ENCODE data around the gene LAIR2. TPM values are rescaled to one million over a fixed set of nuclear protein-coding genes. Genes with fewer than 3 reads are reported as not detected.
A peak's percentile ranks its signal among the peaks of the same experiment; 100 is the strongest.

Gene LAIR2
- total RNA-seq, 2 donors from 2014 or later = not detected

DNA sequence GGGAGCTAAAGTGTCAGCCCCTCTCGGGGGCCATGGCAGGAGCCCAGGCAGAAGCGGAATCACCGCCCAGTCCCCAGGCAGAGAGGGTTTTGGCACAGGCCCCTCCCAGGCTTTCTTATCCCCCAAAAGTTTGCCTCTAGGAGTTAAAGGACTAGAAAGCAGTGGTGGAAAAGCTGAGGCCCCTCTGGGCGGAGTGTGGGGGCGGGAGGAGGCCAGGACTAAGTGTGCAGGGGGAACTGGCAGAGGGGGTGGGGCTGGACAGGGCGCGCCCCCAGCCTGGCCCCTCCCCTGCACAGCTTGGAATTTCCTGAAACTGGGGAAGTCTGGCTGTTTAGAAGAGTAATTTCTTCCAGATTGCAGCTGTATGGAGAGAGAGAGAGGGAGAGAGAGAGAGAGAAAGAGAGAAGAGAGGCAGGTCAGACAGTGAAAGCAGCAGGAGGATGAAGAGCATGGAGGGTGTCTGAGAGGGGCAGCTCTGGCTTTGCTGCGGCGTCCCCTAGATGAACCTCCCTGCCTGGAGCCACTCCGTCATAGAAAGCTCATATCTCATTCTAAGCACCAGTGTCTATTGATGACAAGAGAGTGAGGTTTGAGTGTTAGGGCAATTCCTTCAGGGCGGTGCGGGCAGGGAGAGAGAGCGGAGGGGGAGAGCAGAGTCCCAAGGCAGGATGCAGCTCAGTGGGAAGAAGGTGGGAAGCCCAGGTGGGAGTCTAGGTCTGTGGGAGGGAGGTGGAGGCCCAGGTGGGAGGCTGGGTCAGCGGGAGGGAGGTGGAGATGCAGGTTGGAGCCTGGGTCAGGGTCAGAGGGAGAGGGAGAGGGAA, 29.4 kb upstream of the LAIR2 start, which contains the start of gene CDC42EP5:
TSS of gene CDC42EP5 (minus strand) at position 226 of the 821 bp plus-strand sequence. CDS start 7,749 bp downstream, outside the sequence.
- intact Hi-C loops (cut with DNase I) = no loop called here
- Histone ChIP-seq H3K36me3 (no peaks in the 10 kb centered on the region), H3K27ac (peak within 1 kb of the TSS; percentile 87 to 93), H3K4me3 (peak within 1 kb of the TSS; percentile 46 to 47), H3K4me1 (replicated peaks) (peaks cover 7% of the 10 kb centered on the region), H3K27me3 (replicated peaks; ENCODE audit: insufficient read depth) (no peaks in the 10 kb centered on the region), H3K9me3 (no peaks in the 10 kb centered on the region)
- DNase-seq (ENCODE audit: low spot score) = peak; percentile 55
- TF ChIP-seq POLR2AphosphoS5 (IDR thresholded peaks at IDR 0.05) (peak; percentile 65), POLR2A (IDR thresholded peaks at IDR 0.05) (peak; percentile 85), CTCF (IDR thresholded peaks at IDR 0.05) (no peak)
- 8% methylated on average over 14 of the region's 14 CpGs for WGBS

GRCh38 chr19:54473892-54474372, 28.7 kb upstream of the LAIR2 start:
- peak overlapping the region; percentile 87 to 93 for H3K27ac ChIP-seq
- no peaks in the 10 kb centered on the region for H3K27me3 ChIP-seq (replicated peaks; ENCODE audit: insufficient read depth)
- H3K9me3 ChIP-seq = no peaks in the 10 kb centered on the region
- no peak for DNase-seq (ENCODE audit: low spot score)
- H3K4me3 ChIP-seq = no peak overlapping the region
- TF ChIP-seq CTCF (IDR thresholded peaks at IDR 0.05) (no peak), POLR2AphosphoS5 (IDR thresholded peaks at IDR 0.05) (no peak), POLR2A (IDR thresholded peaks at IDR 0.05) (no peak)
- 66% methylated on average over 6 of the region's 6 CpGs for WGBS
- H3K4me1 ChIP-seq (replicated peaks) = peaks cover 6% of the 10 kb centered on the region
- intact Hi-C loops (cut with DNase I) = no loop called here
- no peaks in the 10 kb centered on the region for H3K36me3 ChIP-seq

GRCh38 chr19:54475706-54476105, 26.9 kb upstream of the LAIR2 start:
- DNase-seq (ENCODE audit: low spot score) = no peak
- TF ChIP-seq POLR2A (IDR thresholded peaks at IDR 0.05) (no peak), POLR2AphosphoS5 (IDR thresholded peaks at IDR 0.05) (no peak), CTCF (IDR thresholded peaks at IDR 0.05) (no peak)
- WGBS = 89% methylated on average over 11 of the region's 11 CpGs

DNA sequence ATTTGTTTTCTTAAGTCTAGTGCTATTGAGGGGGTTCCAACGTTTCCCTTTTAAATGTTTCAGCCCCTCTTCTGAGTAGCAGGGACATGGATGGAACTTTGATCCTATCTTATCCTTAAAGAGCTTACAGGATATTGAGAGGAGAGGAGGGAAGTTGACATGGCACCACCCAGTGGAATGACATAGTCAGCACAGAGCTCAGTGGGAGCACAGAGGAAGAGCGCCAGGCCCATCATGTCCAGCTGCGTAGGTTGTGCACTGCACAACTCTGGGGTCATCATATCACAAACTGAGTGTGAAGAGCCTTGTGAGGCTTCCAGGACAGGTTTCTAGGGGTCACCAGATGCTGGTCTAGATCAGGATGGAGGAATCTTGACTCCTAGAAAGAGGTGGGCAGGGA, 25.0 kb upstream of the LAIR2 start:
- H3K4me1 ChIP-seq (replicated peaks) = no peaks in the 10 kb centered on the region
- 64% methylated on average over 3 of the region's 3 CpGs for whole genome bisulfite sequencing
- H3K4me3 ChIP-seq = no peak overlapping the region
- DNase-seq (ENCODE audit: low spot score) = no peak
- no peak for TF ChIP-seq POLR2AphosphoS5 (IDR thresholded peaks at IDR 0.05)
- no peak for TF ChIP-seq POLR2A (IDR thresholded peaks at IDR 0.05)
- no peaks in the 10 kb centered on the region for H3K36me3 ChIP-seq
- intact Hi-C loops (cut with DNase I) = no loop called here
- no peak overlapping the region for H3K27ac ChIP-seq
- no peaks in the 10 kb centered on the region for H3K27me3 ChIP-seq (replicated peaks; ENCODE audit: insufficient read depth)
- no peaks in the 10 kb centered on the region for H3K9me3 ChIP-seq

More at GRCh38 chr19:54475706-54476105, 26.9 kb upstream of the LAIR2 start:
- intact Hi-C loops (cut with DNase I) = no loop called here
- H3K27ac ChIP-seq = no peak overlapping the region
- H3K27me3 ChIP-seq (replicated peaks; ENCODE audit: insufficient read depth) = no peaks in the 10 kb centered on the region
- H3K4me1 ChIP-seq (replicated peaks) = no peaks in the 10 kb centered on the region
- H3K36me3 ChIP-seq = no peaks in the 10 kb centered on the region
- H3K9me3 ChIP-seq = no peaks in the 10 kb centered on the region
- no peak overlapping the region for H3K4me3 ChIP-seq

DNA sequence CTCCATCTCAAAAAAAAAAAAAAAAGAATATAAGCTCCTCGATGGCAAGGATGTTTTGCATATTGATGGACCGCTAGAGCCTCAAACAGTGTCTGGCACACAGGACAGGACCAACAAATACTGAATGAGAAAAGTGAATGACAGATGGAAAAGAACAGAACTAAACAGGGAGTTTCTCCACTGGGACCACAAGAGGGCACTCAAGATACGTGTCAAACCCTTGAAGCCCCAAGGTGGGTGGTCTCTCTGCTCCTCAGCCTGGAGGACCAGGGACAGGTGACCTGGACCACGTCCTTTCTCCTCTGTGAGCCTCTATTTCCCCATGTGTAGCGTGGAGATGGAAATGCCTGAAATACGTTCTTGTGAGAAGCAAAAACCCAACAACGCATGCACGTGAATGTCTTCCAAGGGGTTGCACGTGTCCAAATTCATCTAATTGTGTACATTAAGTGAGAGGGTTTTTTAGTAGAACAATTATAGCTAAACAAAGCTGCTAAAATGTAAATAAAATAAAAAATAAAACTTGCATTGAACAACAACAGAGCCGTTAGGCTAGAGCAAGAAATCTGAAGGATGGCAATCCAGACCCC, 23.9 kb upstream of the LAIR2 start:
- H3K36me3 ChIP-seq = no peaks in the 10 kb centered on the region
- no peak for DNase-seq (ENCODE audit: low spot score)
- TF ChIP-seq CTCF (IDR thresholded peaks at IDR 0.05) (peak in 3 of 4 experiments; percentile 33 to 57 (median 38)), POLR2AphosphoS5 (IDR thresholded peaks at IDR 0.05) (no peak), POLR2A (IDR thresholded peaks at IDR 0.05) (no peak)
- H3K27me3 ChIP-seq (replicated peaks; ENCODE audit: insufficient read depth) = no peaks in the 10 kb centered on the region
- no peak overlapping the region for H3K27ac ChIP-seq
- H3K4me3 ChIP-seq = no peak overlapping the region
- no peaks in the 10 kb centered on the region for H3K9me3 ChIP-seq
- H3K4me1 ChIP-seq (replicated peaks) = no peaks in the 10 kb centered on the region
- intact Hi-C loops (cut with DNase I) = no loop called here
- 12% methylated on average over 10 of the region's 10 CpGs for WGBS
